HG03575 (cell line): Measurements from ENCODE around the gene ATG2A.

ENCODE experiments used
- ATAC-seq: cut with Tn5 transposase; IDR thresholded peaks from one replicate; pipeline ENCODE4 v1.9.1; 2021; ENCODE audit not compliant: unreplicated experiment, insufficient number of reproducible peaks, low FRiP score; ENCODE audit errors: extremely low read depth

ATG2A gene

DNA sequence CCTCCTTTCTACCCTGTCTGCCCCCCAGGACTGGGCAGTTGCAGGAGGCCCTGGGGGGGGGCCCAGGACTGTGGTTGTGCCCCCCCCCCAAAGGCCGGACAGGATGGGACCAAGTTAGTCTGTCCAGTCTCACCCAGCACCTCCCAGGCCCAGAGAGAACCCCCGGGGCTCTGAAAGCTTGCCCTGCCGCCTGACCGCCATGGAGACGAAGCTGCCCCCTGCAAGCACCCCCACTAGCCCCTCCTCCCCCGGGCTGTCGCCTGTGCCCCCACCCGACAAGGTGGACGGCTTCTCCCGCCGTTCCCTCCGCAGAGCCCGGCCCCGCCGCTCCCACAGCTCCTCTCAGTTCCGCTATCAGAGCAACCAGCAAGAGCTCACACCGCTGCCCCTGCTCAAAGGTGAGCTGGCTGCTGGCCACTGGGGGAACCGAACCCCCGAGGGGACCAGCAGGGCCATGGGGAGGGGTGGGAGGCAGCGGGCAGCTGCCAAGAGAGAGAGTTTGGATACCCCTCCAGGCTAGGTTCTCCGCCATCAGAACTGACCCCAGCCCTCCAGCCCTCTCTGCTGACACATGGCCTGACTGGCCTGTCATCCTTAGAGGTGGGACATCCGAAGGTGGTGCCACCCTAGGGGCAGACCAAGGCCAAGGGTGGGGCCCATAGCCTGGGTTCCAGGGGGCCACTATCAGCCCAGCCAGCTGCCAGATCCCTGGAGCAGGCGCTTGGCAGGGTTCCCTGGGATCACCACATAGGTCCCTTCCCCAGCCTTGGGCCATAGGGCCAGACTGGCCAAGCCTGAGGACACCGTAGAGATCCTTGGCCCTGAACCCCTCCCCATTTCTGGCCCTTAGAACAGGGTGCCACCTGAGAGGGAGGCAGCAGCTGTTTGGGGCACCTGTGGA, 8.8 kb upstream of the ATG2A start:
- ATAC-seq = no peak

- ATAC-seq = no peak
These were observed 7.9 kb upstream of the ATG2A start for GRCh38 chr11:64924910-64925284.

DNA sequence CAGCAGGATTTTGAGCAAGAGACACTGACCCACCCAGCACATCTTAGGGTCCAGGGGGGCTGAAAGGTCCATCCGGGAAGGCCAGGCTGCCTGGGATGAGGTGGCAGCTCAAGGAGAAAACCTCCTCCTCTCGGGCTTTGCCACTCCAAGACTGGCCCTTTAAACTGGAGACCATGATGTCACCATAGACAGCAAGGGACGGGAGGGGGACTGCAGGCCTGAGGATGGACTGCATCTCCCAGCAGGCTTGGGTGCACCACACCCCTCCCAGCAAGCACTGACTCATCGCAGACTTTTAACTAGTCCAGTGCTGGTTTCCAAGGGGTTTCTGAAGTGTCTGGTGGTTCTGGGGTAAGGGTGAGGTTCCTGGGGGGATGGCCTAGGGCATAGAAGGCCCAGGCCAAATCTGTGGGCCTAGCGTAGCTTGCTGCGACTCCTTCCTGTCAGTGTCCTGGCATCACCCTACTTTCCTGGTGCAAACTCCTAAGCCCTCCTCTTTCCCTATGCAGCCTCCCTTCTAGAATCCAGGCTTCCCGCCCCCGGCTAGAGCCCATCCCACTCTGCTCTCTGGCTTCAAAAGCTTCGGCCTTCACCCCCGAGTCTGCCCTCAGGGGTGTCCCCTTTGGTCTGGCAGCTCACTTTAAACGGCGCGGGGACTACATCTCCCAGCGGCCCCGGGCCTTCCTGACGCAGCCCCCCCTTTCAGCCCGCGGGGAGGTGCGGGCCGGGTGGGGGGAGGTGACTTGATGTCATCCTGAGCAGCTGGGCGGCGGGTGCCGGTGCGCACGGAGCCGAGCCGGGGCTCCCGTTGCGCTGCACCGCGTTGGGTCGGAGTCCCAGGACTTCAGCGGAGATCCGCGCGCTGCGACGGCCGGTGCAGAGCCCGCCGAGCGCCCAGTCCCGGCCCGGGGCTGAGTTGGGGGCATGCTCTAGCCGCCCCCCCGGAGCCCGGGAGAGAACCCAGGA, 7.2 kb upstream of the ATG2A start, which contains the start of gene PPP2R5B:
Gene PPP2R5B (plus strand): TSS at position 746 of the 966 bp plus-strand sequence. CDS start 1,046 bp downstream, outside the sequence.
- ATAC-seq = peak; percentile 49

- no peak for ATAC-seq
These were observed 6.2 kb upstream of the ATG2A start for GRCh38 chr11:64923151-64923661.

DNA sequence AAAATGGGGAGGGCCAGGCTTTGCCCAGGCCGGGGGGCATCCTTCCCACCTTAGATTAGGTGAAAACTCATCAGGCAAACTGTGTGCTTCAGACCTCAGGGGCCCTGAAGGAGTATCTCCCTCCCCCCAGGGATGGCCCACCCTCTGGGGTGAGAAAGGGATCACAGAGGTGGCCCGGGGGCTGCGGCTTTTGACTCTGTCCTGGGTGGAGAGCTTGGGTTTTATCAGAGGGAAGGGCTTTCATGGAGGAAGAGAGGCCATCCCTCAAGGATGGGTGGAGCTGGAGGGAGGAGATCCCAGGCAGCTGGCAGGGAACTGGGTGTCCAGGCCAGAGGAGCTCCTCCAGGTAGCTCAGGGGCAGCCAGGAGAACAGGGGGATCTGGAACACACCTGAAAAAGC, 4.4 kb upstream of the ATG2A start:
- ATAC-seq = no peak

- ATAC-seq = no peak
These were observed 3.1 kb upstream of the ATG2A start for GRCh38 chr11:64920124-64920523.

GRCh38 chr11:64919627-64920026, 2.6 kb upstream of the ATG2A start:
- no peak for ATAC-seq

DNA sequence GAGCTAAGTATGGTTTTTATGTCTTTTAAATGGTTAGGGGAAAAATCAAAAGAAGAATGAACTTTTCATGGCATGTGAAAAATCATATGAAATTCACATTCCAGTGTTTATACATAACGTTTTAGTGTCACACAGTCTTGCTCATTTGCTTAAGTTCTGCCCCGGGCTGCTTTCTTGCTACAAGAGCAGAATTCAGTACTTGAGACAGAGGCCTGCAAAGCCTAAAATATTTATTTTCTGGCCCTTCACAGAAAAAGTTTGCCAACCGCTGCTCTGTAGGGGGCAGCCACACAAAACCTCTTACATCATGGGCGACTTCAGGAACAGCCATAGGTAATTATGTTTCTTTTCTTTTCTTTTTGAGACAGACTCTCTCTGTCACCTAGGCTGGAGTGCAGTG, 1.0 kb upstream of the ATG2A start:
- ATAC-seq = no peak

- ATAC-seq = no peak
These were observed 620 bp upstream of the ATG2A start for GRCh38 chr11:64917663-64917995.

GRCh38 chr11:64916040-64916774, 802 bp downstream of the ATG2A start:
- no peak for ATAC-seq

- no peak for ATAC-seq
These were observed 1.6 kb downstream of the ATG2A start for GRCh38 chr11:64915376-64915887.

DNA sequence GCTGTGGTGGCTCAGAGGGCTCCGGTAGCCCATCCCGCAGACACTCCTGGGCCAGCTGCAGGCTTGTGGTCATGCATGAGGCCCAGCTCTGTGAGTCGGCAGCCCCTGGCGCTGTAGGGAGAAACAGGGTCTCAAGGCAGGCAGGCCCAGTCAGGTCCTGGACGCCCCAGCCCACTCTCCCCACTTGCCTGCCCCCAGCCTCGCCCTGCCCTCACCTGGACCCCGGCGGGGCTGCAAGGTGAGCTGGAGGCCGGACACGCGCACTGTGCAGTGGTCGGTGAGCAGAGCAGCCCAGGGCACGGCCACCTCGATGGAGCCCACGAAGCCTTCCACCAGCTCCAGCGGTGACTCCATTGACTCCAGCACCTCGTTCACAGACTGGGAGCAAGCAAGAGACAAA, 2.9 kb downstream of the ATG2A start:
- ATAC-seq = no peak

DNA sequence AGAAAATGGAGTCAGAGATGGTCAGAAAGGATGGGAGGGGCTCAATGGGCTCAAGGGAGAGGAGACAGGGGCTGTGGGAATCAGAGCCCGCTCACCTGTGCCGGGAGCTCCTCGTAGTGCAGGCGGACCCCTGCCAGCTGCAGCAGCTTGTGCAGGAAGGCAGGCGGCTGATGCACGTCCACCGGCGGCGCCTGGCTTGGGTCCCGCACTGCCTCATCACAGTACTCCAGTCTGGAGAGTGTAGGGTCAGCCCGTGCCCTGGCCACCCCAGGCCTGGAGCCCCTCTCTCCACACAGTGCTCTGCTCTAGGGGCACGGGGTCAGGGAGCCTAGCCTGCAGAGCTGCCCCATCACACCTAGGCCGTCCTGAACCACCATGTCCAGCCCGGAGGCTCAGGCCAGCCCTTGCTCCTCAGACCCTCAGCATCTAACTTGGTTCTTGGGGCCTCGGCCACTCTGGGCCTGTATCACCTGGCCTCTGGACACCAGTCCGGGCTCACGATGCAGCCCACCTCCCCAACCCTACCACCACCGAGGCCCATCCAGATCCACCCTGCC, 3.8 kb downstream of the ATG2A start:
- ATAC-seq = no peak

DNA sequence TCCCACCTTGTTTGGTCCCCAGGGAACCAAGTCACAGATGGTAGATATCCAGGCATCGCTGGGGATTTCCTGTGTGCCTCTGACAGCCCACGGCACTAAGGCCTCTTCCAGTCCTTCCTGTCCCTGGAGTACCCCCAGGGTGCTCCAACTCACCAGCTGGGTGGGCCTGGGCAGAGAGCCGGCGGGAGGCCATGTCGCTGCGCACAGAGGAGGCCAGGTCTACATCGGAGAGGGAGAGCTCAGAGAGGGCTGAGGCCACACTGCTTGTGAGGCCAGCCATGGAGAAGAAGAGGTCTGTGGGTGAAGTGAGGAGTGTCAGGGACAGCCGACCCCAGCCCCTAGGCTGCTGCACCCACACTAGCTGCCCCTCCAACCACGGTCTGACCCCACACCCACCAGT, 5.3 kb downstream of the ATG2A start:
- no peak for ATAC-seq

DNA sequence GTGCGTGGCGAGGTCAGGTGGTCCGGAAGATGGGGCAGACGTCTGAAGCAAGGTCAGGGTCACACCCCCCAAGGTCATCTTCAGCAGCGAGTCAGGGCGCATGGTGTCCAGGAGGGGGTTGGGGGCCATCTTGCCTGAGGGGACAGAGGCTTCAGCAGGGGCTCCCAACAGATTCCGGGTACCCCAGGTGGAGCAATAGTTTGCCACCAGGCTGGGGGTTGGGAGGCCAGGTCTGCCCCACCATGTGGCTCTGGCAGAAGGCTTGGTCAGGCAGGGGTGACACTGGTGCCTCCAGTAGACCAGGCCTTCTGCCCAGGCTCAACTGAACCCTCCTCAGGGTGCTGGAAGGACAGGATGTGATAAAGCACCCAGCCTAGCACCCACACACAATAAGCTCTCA, 5.9 kb downstream of the ATG2A start:
- no peak for ATAC-seq

- no peak for ATAC-seq
These were observed 6.4 kb downstream of the ATG2A start for GRCh38 chr11:64910451-64911093.

DNA sequence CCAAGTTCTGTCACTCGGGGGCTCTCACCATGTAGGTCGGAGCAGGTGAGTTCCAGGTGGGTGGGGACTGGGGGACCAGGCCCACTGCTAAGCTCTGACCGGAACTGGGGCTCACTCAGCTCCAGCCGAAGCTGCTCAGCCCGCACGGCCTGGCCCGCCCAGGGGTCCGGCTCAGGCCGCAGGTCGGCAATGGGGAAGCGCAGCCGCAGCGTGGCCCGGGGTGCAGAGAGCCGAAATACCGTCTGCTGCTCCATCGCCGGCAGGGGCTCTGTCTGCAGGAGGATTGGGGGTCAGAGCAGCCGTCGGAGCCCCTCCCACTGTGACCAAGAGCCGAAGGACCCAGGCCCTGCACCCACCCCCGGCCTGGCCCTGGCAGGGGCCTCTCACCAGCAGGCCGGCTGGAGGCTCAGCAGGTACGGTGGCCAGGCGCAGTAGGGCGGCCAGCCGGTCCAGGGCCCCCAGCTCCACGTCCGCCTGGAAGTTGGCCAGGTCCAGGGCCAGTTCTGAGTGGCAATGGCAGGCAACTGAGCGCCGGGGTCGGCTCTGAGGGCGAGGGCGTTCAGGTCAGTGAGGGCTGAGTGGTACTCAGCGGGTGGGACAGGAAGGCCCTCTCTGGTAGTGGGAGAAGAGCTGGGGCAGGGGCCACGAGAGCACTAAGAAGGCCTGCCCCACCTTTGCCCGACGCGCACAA, 7.2 kb downstream of the ATG2A start:
- no peak for ATAC-seq

GRCh38 chr11:64908766-64909165, 8.2 kb downstream of the ATG2A start:
- no peak for ATAC-seq
